GM19328 (cell line): ENCODE results near the gene WBP2.
A peak's percentile ranks its signal among the peaks of the same experiment; 100 is the strongest.

Experiments used
- ATAC-seq: cut with Tn5 transposase; IDR thresholded peaks from one replicate; pipeline ENCODE4 v1.9.1; 2021; ENCODE audit warnings: mild to moderate bottlenecking, moderate library complexity; ENCODE audit not compliant: unreplicated experiment

The WBP2 gene

DNA sequence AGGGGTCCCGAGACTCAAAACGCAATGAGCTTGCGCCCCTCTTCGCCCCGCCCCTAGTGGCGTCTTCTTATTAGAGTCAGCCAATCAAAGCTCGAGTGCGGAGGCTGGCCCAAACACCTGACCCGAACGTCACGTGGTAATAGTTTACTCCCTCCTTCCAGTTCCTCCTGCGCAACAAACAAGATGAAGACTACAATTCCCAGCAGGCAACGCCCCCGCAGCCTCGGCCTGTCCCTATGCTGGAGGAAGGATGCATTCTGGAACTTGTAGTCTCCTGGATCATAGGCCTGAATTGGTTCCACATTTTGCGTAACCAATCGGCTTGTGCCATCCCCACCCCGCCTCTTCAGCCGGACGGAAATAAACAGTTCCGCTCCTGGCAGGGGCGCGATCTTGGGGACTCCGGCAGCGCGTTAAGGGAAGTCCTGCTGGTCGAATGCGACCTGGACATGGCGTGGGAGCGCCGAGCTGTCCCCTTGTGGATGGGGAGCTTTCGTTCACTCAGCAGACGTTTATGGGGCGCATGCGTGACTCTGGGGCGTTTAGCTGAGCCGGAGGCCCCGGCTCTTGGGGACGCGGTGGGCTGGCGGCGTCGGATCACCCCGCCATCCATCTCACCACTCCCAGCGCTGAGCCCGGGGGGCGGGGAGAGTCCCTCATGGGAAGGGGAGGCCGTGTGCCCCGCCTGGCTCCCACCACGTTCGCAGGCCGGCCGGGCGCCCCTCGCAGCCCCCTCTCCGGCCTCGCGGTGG is at the start of gene WBP2:
Gene WBP2, minus strand, starts transcription at position 26 of the 752 bp plus-strand sequence. CDS start 38 bp downstream, outside the sequence.
- peak; percentile 81 for ATAC-seq

DNA sequence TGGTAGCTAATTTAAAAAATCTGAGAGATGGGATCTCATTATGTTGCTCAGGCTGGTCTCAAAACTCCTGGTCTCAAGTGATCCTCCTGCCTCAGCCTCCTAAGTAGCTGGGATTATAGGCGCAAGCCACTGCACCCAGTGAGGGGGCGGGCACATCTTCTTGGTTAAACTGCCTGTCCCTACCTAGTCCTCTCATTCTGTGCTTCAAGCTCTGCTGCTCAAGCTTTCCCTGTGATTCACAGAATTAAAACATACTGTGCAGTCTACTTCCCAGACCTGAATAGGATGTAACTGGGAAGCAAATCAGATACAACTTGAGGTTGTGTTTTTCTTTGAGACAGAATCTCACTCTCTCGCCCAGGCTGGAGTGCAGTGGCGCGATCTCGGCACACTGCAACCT is 47.3 kb upstream of the WBP2 start:
- no peak for ATAC-seq

DNA sequence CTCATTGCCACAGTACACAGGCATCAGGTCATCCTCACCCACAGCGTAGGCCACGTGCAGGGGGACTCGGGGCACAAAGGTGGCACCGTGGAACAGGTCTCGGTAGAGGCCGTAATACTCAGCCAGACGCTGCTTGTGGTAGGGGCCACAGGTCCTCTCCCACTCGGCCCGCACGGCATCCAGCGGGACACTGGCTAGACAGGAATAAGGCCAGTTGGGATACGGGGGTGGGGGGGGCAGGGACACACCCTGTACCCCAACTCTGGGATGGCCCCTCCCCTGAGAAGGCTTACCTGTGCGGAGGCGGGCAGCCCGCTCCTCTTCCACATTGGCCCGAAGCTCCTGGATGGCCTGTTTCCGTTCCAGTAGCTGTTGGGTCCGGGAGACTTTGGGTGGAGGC is 46.6 kb upstream of the WBP2 start:
- no peak for ATAC-seq

DNA sequence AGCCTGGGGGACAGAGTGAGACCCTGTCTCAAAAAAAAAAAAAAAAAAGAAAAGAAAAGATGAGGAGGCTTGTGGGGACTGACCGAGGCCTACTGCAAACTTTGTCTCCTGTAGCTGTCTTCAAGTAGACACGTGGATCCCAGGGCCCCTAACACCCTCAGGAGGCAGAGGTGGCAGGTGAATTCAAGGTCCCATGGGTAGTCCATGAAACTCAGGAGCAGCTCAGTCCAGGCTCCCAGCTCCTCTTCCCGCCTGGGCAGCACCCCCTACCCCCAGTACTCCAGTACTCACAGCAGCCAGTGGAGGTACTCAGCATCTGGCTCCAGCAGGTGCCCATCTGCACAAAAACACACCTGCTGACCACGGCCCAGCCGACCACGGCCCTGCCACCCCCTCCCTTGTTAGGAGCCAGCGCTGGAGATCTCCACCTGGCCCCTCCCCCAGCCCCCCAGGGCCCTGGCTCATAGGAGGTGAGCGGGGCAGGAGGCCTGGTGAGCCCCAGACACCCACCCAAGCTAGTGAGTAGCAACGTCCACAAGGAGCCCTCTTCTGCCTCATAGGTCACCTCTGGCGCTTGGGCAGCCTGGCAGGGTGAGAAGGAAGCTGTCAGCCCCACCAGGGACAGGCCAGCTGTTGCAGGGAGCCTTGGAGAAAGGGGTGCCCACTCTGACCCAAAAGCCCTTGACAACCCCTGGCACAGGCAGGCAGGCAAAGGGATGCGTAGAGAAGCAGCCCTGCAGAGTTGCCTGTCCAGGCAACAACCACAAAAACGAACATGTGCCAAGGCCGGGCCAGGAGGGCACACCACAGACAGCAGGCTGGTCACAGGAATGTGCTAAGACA is 45.8 kb upstream of the WBP2 start:
- ATAC-seq = no peak

DNA sequence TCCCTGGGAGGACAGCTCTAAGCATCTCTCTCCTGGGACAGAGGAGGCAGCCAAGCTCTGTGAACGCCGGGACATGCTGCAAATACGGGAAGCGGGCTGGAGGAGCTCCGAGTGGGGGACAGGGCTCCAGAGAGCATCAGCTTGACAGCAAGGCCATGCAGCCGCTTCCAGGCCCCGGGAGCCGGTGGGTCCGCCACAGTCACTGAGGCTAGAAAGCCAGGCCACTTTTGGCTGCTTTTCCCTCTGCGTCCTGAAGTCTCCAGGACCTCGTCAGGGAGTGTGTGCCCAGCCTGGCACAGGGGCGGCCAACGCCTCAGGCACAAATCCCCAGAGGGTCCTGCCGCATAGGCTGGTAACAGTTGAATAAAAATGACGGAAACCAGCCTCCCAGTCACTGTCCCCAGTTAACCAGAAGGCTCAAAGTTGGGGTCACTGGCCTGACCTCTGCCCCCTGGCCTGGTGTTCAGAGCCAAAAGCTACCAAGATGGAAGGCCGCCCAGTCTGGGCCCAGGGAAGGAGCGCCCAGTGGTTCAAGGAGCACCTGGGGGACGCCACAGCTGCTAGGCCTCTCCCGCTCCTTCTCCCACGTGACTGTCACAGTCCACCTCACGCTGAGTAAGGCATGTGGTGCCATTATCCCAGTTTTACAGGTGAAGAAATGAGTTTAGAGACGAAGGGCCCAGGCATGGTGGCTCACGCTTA is 44.8 kb upstream of the WBP2 start:
- no peak for ATAC-seq

DNA sequence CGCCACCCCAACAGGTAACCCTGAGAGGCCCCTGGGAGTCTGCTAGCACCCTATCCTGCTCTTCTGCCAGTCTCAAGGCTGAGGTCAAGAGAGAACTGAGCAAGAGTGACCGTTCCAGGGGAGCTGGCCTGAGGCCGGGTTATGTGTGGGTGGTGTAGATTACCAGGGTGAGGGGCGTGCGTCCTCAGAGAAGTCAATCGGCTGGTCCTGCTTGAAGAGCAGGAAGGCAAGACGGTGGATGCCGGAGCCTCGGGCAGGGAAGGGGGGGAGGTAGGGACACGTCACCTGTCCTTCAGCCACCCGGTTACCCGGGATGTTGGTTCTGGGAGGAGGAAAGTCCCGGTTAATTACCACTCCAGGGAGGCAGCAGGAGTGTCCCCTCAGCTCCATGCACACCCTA is 44.2 kb upstream of the WBP2 start:
- no peak for ATAC-seq

DNA sequence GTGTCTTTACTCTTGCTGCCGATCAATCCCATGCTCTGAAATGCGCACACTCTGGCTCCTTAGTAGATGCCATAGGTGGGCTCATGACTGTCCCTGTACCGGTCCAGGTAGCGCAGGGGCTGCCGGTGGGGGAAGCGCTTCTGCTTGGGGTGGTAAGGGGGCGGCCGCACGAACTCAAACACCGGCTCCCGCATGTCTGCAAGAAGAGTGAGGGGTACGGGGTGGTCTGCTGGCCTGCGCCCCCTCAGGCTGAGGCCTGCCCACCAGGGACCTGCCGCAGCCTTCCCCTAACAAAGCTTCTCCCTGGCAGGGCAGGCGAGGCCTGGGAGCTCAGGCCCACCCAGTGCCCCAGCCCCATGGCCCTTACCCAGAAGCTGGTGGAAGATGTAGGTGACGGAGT is 43.7 kb upstream of the WBP2 start:
- no peak for ATAC-seq

DNA sequence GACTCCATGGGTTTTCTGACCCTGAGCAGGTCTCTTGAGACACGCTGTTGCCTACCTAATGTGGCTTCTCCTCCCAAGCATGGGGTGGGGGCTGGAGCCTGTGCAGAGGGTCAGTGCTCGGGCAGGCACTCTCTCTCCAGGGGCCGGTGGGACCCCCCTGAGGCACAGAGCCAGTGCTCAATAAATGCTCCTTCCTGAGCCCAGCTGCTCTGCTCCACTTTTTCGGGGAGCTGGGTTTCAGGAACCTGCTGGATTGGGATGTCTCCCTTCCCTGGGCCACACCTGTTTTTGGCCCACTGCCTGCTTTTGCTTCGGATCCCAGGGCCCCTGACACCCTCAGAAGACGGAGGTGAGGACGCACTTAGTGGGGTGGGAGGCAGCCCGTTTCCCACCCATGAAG is 42.9 kb upstream of the WBP2 start:
- ATAC-seq = no peak

DNA sequence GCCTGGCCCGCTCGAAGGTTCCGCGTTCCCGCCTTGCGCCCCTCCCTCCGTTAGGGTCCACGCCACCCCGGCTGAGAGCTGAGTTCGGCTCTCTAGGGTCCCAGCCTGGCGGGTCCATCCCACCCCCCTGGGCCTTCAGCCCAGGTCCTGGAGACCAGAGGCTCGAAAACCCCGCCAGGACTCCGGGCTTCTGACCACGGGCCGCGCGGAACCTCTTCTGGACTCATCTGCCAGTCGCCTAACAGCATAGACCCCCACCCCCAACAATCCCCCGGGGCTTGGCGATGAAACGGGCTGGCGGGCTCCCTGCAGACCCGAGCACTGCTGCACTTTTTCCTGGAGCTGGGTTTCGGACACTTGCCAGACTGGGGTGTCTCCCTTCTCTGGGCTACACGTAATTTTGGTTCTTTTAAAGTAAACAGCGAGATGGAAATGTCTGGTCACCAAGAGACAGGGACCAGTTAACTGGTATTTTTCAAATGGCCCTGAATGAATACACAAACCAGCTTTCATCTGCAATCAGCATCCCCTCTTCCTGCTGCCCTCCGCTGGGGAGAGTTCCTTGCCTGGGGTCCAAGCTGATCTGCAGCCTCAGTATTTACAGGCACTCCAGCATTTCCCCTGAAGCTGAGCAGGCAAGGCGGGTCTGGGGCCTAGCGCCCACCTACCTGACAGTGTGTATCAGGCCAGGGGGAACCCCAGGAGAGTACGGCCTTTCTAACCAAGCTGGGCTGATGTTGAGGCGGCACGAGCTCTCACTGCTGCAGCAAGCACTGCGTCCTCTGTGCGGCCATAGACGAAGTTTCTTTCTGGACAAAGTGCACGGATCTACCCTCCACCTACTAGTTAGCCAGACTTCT is 42.3 kb upstream of the WBP2 start:
- no peak for ATAC-seq

DNA sequence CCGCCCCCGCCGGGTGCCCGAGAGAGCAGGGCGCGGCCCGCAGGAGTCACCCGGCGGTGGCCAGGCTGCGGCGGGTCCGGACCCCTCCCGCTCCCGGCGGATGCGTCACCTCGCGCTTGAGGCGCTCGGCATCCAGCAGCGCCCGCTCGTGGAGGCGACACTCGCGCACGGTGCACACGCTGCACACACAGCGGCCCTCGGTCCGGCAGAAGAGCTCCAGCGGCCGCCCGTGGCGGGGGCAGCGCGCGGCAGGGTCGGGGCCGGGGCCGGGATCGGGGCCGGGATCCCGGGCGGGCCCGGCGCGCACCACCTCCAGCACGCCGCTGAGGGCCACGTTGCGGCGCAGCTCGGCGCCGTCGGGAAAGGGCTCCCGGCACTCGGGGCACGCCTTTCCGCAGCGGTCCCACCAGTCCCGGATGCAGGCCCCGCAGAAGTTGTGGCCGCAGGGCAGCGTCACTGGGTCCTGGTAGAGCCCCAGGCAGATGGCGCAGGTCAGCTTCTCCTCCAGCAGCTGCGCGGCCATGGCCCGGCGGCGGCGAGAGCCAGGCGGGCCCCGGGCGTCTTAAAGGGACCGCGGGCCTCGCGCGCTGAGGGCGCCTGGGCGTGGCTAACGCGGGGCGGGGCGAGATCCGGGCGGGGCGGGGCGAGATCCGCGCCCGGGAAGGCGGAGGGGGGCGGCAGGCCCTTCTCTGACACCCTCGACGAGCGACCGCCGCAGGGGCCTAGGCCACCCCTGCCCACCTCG is 41.5 kb upstream of the WBP2 start, which contains the start of gene TRIM65:
Gene TRIM65, minus strand, starts transcription at position 537 of the 745 bp plus-strand sequence. Its CDS starts 14 bp downstream, at position 523.
- peak; percentile 50 for ATAC-seq

DNA sequence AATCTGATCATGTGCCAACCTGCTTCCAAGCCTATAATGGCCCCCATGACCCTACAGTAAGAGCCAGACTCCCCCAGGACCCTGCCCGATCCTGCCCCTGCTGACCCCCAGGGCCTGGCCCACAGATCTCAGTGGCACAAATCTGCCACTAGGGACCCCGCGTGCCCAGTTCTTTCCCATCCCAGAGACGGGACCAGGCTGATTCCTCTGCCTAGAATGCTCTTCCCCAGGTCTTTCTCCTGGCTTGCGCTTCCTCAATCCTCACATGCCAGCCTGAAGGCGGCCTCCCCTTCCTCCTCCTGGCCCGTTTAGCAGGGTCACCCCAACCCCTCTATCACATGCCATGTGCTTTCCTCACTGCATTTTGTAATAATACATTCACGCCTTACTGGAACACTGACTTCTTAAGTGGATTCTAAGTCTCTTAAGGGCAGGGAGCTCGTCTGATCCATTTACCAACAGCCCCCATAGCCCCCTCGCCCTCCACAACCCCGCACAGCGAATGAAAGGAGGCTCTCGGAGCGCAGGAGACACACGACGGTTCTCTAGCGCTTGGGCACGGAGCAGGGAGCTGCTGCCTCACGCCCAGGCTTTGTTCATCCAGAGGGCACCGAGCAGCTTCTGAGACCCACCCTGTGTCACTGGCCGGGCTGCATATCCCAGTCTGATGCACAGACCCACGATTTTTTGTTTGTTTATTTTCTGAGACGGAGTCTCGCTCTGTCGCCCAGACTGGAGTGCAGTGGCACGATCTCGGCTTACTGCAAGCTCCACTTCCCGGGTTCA is 40.4 kb upstream of the WBP2 start:
- ATAC-seq = no peak

DNA sequence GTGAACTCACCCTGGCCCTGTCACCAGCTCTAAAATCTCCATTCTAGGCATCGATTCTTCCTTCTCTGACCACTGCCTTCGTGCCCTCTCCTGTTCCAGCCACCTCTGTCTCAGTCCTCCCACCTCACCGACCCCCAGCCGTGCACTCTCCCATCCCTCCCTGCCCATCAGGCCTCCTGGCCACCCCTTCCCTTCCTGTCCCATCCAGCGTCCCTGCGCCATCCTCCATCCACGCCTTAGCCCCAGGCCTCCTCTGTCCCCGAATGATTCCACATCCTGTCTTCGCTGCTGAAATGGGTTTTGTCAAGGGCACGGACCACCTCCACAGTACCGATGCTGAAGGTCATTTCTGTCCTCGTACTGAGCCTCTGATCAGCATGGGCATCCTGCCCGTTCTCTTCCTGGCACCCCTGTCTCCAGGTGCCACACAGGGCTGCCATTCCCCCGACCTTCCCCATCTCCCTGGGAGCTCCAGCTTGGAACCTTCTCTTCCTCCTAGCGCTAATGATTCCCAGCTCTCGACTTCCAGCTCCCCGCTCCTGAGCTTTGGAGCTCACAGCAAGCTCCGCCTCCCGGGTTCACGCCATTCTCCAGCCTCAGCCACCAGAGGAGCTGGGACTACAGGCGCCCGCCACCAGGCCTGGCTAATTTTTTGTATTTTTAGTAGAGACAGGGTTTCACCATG is 39.1 kb upstream of the WBP2 start:
- ATAC-seq = no peak

DNA sequence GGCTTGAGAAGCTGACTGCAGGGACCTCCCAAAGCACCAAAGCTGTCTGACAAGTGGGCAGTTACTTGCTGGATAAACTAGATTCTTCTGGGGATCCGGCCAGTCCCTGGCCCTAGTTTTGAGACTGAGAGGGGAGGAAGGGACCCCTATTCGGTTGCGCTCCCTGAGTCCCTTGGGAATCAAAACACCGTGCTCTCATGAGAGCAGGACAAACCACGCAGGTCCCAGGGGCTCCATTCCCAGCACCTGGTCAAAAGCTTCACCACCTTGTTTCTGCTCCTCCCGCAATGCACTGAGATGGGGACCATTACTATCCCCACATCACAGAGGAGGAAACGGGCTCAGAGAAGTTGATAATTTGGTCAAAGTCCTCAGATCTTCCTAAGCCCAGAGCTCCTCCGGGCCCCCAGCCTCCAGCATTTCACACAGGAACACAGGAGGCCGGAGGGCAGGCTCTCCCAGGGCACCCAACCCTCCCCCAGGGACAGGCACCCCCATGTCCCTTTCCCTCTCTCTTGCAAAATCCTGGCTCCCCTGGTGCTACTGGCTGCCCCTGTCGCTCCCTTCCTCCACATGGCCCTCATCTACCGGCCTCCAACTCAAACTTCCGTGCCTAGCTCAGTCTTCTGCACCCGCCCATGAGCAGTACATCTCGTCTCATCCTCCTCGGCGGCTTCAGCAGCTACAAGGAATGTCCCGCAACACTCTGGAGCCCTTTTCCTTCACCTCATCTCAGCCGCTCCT is 38.3 kb upstream of the WBP2 start:
- no peak for ATAC-seq

DNA sequence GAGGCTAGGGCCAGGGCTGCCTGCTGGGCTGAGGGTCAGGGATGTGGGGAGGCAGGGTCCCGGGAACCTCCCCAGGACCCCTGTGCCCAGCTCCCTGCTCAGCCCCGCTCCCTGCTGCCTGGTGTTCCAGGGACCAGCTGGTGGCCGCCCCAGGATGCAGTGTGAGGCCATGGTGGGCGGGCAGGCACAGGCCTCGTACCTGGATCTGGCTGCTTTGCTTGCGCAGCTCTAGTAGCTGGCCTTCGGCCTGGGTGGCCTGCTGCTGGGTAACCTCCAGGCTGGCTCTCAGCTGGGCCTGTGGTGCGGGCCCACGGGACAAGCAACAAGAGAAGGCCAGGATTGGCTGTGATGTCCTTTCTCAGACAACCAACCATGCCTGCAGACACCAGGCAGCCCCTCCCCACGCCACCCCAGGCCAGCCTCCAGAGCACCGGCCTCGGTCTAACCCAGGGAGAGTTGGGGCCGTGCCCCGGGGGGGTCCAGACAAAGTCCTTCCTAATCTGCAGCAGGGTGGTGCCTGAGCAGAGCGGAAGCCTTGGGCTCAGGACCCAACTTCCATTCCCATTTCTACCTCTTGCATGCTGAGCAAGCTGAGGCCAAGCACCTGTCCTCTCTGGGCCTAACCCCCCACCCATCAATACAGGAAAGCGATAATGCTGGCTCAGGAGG is 37.6 kb upstream of the WBP2 start:
- ATAC-seq = no peak

DNA sequence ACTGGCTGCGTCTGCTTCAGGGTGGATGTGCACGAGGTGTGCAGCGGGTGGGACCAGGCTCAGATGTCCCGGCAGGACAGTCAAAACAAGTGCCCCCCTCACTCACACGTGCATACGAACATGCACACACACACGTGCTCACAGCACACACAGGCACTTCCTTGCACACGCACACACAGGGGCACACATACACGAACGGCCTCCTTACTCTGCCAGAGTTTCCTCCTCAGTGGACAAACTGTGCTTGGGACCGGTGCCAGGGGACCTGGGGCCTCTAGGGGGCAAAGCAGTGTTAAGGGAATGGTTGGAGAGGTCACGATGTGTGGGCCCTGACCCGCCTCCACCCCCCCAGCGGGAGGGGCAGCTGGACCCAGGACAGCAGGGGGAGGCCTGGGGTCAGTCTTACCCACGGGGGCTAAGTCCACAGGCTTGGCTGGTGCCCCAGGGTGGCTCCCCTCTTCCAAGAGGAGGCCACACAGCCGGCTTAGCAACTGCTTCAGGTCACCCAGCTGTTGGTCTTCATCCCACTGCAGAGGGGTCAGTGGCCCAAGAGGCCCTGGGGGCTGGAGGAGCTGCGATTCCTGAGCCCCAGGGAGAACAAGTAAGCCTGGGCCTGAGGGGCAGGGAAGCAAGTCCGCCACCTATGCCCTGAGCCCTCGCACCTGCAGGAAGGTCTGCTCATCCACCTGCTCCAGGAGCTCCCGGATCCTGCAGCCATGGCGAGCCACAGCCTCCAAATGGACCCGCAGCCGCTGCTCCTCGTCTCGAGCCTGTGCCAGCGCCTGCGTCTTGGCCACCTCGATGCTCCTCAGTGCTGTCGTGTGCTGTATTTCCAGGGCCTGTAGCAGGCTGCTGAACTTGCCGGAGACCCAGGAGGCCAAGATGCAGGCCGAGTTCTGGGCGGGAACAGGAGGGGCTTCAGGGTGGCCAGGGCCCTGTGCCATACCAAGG is 36.7 kb upstream of the WBP2 start:
- no peak for ATAC-seq

DNA sequence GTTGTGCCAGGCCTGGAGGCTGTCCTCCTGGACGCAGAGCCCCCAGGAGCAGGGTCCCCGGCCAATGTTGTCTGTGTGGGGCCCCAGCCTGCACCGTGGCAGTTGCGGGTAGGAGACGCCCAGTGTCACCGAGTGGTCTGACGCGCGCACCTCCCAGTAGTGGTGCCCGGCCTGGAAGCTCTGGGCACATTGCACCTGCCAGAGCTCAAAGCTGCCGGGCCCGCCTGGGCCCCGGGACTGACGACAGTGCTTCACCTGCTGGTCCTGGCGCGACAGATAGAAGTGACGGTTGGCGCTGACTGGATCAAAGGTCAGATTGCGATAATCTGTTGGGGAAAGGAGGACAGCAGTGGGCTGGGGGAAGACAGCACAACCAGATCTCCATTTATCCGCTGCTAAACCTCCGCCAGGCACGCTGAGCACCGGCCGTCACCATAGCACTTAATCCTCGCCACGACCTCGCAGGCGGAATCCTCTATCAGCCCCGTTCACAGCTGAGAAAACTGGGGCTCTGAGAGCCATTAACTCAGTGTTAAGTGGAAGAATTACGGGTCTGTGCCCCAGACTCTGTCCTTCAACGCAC is 36.0 kb upstream of the WBP2 start:
- no peak for ATAC-seq
